HCEC 1CT (cell line): ENCODE results near the gene PTCH2.

Experiments used
- DNase-seq: peaks from one replicate; pipeline ENCODE4 v3.0.0-alpha.2; 2017

The PTCH2 gene

DNA sequence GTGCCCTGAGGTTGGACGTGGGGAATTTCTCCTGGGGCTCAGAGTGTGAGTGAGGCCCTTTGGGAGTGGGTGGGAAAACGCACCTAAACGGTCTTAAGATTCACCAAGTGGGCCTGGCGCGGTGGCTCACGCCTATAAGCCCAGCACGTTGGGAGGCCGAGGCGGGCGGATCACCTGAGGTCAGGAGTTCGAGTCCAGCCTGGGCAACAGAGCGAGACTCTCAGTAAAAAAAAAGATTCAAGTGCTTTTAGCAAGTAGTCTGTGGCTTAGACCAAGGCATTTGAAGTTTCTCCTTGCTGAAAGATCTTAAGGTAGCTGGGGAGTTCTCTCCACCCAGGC, 66.4 kb downstream of the PTCH2 start:
- DNase-seq = no peak

DNA sequence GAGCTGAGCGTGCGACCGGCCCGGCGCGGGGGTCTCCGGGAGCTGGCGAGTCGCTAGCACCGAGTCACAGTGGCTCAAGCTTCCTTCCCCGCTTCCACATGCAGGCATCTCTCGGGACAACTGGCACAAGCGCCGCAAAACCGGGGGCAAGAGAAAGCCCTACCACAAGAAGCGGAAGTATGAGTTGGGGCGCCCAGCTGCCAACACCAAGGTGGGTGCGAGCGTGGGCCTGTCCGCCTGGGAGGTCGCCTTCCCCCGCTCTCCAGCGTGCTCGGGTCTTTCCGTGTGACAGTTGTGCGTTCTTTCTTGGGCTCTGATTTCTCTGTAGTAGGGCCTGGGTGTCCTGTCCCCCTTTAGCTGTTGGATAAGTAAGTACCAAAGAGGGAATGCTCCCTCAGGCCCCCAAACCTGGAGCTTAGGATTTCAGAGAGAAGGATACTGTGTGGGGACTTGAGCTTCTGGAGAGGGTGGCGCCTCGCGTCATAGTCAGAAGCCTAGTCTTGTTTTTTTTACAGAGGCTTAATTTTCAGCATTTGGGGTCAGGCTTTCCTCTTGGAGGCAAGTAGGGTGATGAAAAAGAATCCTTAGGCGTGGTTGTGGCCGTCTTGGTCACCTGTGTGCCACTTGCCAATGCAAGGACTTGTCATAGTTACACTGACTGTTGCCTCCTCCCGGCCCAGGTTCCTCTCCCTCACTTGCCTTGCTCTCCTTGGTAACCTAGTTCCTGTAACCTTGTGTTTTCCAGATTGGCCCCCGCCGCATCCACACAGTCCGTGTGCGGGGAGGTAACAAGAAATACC, 66.9 kb downstream of the PTCH2 start:
- peak; percentile 6 for DNase-seq

DNA sequence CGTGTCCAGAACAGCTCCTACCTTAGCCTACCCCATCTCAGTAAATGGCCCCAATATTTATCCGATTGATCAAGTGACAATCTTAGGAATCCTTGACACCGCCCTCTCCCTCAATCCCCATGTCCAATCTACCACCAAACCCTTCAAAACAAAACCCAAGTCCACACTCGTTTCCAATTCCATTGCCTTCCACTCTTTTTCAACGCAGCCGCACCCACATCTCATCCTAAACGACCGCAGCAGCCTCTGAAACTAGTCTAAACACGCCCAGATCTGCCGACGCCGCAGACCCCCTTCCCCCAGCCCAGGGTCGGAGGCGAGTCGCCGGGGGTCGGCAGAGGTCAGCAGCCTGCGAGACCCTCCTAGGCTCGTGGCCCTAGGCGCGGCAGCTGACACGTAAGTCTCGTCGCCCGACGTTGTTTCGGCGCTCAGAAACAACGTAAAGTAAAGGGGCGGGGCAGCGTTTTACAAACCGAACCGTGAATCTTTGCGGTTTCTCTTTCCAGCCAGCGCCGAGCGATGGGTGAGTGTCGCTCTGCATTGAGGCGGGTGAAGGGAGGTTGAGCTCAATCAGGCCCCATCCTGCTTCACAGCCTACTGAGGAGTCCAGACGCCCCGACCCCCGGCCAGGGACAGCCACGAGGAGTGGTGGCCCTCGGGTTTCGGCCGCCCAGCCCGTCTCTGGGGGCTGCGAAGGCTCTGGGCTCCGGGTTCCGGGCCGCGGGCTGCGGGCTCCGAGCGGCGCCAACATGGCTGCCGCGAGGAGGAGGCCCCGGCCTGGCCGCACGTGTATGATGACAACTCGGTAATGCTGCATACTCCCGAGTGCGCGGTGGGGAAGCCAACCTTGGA, 67.7 kb downstream of the PTCH2 start, which contains the start of gene RPS8:
RPS8 (plus strand) TSS at position 463 of the 852 bp plus-strand sequence; CDS start at position 520, 57 bp downstream.
- peak; percentile 90 for DNase-seq
